Right renal cortex interstitium (tissue), 3 donors: ENCODE data around the gene APCDD1L. TPM values are rescaled to one million over a fixed set of nuclear protein-coding genes. Genes with fewer than 3 reads are reported as not detected.
"Not testable (repeated sequence)": the region's sequence is repeated elsewhere in the genome, so short reads cannot be mapped to it uniquely, and the experiment has no call there.

Experiments
- DNase-seq, 3 donors: peaks; one replicate each; pipeline ENCODE4 v3.0.0-alpha.2; 2013; ENCODE audit warnings: low read depth in 3 of 3, low spot score in 2 of 3
- polyA plus RNA-seq, 3 donors: library from polyadenylated mRNA; unstranded; fragments of 120-200 nt; gene quantifications; one replicate each; pipeline ENCODE4 v1.2.1, GENCODE V29; 2013; ENCODE audit not compliant: insufficient read length in 3 of 3

The APCDD1L gene
- polyA plus RNA-seq, 3 donors = 9.4 to 14.0 (median 13.8) TPM

GRCh38 chr20:58545565-58546415 lies 30.6 kb upstream of the APCDD1L start:
- no peak for DNase-seq

- no peak for DNase-seq
These were observed 29.7 kb upstream of the APCDD1L start for GRCh38 chr20:58544891-58545290.

- DNase-seq = no peak
These were observed 29.1 kb upstream of the APCDD1L start for GRCh38 chr20:58544286-58544685.

- no peak for DNase-seq
These were observed 28.1 kb upstream of the APCDD1L start for GRCh38 chr20:58543274-58543673.

GRCh38 chr20:58542411-58543095 lies 27.4 kb upstream of the APCDD1L start:
- DNase-seq = no peak

GRCh38 chr20:58542034-58542410 lies 26.8 kb upstream of the APCDD1L start:
- not testable (repeated sequence) for DNase-seq

GRCh38 chr20:58538752-58539151 lies 23.6 kb upstream of the APCDD1L start:
- DNase-seq = no peak

- no peak for DNase-seq
These were observed 22.6 kb upstream of the APCDD1L start for GRCh38 chr20:58537831-58538230.

GRCh38 chr20:58536289-58536688 lies 21.1 kb upstream of the APCDD1L start:
- DNase-seq = no peak

- no peak for DNase-seq
These were observed 16.5 kb upstream of the APCDD1L start for GRCh38 chr20:58531657-58532056.

- no peak for DNase-seq
These were observed 15.9 kb upstream of the APCDD1L start for GRCh38 chr20:58531063-58531462.

GRCh38 chr20:58528412-58528811 lies 13.2 kb upstream of the APCDD1L start:
- no peak for DNase-seq

GRCh38 chr20:58526411-58526810 lies 11.2 kb upstream of the APCDD1L start:
- no peak for DNase-seq

- DNase-seq = no peak
These were observed 9.6 kb upstream of the APCDD1L start for GRCh38 chr20:58524814-58525213.

- no peak for DNase-seq
These were observed 8.7 kb upstream of the APCDD1L start for GRCh38 chr20:58523971-58524315.

GRCh38 chr20:58523072-58523970 lies 8.1 kb upstream of the APCDD1L start:
- no peak for DNase-seq

- no peak for DNase-seq
These were observed 7.5 kb upstream of the APCDD1L start for GRCh38 chr20:58522666-58523065.

GRCh38 chr20:58521763-58522162 lies 6.6 kb upstream of the APCDD1L start:
- DNase-seq = no peak

GRCh38 chr20:58519940-58520712 lies 4.9 kb upstream of the APCDD1L start:
- no peak for DNase-seq

- no peak for DNase-seq
These were observed 3.8 kb upstream of the APCDD1L start for GRCh38 chr20:58518896-58519593.
